ENCODE data around the gene PDE9A. TPM values are rescaled to one million over a fixed set of nuclear protein-coding genes. Genes with fewer than 3 reads are reported as not detected.
A peak's percentile ranks its signal among the peaks of the same experiment; 100 is the strongest.

PDE9A gene
- total RNA-seq, 1 experiment from 2014 or later = 44.8 TPM

DNA sequence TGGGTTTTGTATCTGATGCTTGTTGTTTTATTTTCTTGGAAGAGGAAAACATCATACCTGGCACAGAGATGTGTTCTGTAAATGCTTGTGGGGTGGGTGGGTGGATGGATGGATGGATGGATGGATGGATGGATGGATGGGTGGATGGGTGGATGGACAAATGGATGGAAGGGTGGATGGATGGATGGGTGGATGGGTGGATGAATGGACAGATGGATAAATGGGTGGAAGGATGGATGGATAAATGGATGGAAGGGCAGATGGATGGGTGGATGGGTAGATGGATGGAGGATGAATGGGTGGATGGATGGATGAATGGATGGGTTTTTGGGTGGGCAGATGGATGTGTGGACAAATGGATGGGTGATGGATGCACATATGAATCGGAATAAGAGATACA lies 111.5 kb downstream of the PDE9A start:
- ATAC-seq (no peak), DNase-seq (ENCODE audit: low spot score) (no peak)
- H3K4me1 Mint-ChIP-seq = no peaks in the 10 kb centered on the region
- ChIA-PET POLR2A (no interaction called here), CTCF (no interaction called here)
- no peaks in the 10 kb centered on the region for H3K27me3 Mint-ChIP-seq (ENCODE audit: low read depth)
- no peak overlapping the region for H3K4me3 Mint-ChIP-seq
- H3K9me3 Mint-ChIP-seq = no peaks in the 10 kb centered on the region
- TF ChIP-seq, protein P1, sequence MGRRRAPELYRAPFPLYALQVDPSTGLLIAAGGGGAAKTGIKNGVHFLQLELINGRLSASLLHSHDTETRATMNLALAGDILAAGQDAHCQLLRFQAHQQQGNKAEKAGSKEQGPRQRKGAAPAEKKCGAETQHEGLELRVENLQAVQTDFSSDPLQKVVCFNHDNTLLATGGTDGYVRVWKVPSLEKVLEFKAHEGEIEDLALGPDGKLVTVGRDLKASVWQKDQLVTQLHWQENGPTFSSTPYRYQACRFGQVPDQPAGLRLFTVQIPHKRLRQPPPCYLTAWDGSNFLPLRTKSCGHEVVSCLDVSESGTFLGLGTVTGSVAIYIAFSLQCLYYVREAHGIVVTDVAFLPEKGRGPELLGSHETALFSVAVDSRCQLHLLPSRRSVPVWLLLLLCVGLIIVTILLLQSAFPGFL (CRISPR knock-in tag; IDR thresholded peaks at IDR 0.05; ENCODE audit: borderline replicate concordance) = no peak
- TF ChIP-seq JAZF1 (CRISPR knock-in tag; IDR thresholded peaks at IDR 0.05) (no peak), GRHL2 (CRISPR knock-in tag; IDR thresholded peaks at IDR 0.05; ENCODE audit: insufficient replicate concordance, severe bottlenecking) (no peak), JUN (CRISPR knock-in tag; IDR thresholded peaks at IDR 0.05) (no peak), GTF2I (CRISPR knock-in tag; conservative IDR thresholded peaks at IDR 0.05) (no peak), ZBTB21 (CRISPR knock-in tag; IDR thresholded peaks at IDR 0.05; ENCODE audit: borderline replicate concordance) (no peak), TEAD1 (CRISPR knock-in tag; IDR thresholded peaks at IDR 0.05) (no peak), FOXP1 (CRISPR knock-in tag; IDR thresholded peaks at IDR 0.05; ENCODE audit: borderline replicate concordance) (no peak), KAT7 (CRISPR knock-in tag; IDR thresholded peaks at IDR 0.05; ENCODE audit: borderline replicate concordance) (no peak), ZNF317 (CRISPR knock-in tag; IDR thresholded peaks at IDR 0.05; ENCODE audit: borderline replicate concordance, low read depth) (no peak)
- TF ChIP-seq, protein P2, sequence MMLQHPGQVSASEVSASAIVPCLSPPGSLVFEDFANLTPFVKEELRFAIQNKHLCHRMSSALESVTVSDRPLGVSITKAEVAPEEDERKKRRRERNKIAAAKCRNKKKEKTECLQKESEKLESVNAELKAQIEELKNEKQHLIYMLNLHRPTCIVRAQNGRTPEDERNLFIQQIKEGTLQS (CRISPR knock-in tag; conservative IDR thresholded peaks at IDR 0.05) = no peak
- TF ChIP-seq, protein P3, sequence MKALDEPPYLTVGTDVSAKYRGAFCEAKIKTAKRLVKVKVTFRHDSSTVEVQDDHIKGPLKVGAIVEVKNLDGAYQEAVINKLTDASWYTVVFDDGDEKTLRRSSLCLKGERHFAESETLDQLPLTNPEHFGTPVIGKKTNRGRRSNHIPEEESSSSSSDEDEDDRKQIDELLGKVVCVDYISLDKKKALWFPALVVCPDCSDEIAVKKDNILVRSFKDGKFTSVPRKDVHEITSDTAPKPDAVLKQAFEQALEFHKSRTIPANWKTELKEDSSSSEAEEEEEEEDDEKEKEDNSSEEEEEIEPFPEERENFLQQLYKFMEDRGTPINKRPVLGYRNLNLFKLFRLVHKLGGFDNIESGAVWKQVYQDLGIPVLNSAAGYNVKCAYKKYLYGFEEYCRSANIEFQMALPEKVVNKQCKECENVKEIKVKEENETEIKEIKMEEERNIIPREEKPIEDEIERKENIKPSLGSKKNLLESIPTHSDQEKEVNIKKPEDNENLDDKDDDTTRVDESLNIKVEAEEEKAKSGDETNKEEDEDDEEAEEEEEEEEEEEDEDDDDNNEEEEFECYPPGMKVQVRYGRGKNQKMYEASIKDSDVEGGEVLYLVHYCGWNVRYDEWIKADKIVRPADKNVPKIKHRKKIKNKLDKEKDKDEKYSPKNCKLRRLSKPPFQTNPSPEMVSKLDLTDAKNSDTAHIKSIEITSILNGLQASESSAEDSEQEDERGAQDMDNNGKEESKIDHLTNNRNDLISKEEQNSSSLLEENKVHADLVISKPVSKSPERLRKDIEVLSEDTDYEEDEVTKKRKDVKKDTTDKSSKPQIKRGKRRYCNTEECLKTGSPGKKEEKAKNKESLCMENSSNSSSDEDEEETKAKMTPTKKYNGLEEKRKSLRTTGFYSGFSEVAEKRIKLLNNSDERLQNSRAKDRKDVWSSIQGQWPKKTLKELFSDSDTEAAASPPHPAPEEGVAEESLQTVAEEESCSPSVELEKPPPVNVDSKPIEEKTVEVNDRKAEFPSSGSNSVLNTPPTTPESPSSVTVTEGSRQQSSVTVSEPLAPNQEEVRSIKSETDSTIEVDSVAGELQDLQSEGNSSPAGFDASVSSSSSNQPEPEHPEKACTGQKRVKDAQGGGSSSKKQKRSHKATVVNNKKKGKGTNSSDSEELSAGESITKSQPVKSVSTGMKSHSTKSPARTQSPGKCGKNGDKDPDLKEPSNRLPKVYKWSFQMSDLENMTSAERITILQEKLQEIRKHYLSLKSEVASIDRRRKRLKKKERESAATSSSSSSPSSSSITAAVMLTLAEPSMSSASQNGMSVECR (CRISPR knock-in tag; IDR thresholded peaks at IDR 0.05; ENCODE audit: borderline replicate concordance) = no peak
- TF ChIP-seq, protein P4, sequence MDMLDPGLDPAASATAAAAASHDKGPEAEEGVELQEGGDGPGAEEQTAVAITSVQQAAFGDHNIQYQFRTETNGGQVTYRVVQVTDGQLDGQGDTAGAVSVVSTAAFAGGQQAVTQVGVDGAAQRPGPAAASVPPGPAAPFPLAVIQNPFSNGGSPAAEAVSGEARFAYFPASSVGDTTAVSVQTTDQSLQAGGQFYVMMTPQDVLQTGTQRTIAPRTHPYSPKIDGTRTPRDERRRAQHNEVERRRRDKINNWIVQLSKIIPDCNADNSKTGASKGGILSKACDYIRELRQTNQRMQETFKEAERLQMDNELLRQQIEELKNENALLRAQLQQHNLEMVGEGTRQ (CRISPR knock-in tag; IDR thresholded peaks at IDR 0.05) = no peak
- peaks cover 61% of the 10 kb centered on the region for H3K36me3 Mint-ChIP-seq
- H3K27ac Mint-ChIP-seq = no peak overlapping the region

DNA sequence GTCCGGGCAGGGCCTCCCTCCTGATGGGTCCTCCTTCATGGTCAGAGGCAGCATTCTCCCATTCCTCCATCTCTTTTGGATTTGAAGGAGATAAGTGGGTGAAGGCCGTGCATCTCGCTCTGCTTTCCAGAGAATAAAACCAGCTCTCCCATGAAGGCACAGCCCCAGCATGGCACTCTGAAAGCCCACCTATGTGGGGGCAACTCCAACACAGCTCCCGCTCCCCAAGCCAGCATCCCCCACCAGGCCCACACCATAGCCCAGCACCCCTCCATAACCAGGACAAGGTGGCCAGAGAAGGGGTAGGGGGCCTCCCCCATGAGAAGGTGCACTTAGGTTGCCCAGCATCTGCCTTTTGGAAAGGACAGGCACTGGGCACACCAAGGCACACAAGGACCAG lies 112.2 kb downstream of the PDE9A start:
- H3K27ac Mint-ChIP-seq = no peak overlapping the region
- H3K27me3 Mint-ChIP-seq (ENCODE audit: low read depth) = no peaks in the 10 kb centered on the region
- H3K4me3 Mint-ChIP-seq = no peak overlapping the region
- ATAC-seq (no peak), DNase-seq (ENCODE audit: low spot score) (no peak)
- CTCF ChIA-PET = no interaction called here
- H3K4me1 Mint-ChIP-seq = no peaks in the 10 kb centered on the region
- no peak for TF ChIP-seq ZNF219 (CRISPR knock-in tag; IDR thresholded peaks at IDR 0.05; ENCODE audit: borderline replicate concordance)
- peaks cover 68% of the 10 kb centered on the region for H3K36me3 Mint-ChIP-seq
- no peaks in the 10 kb centered on the region for H3K9me3 Mint-ChIP-seq
- POLR2A ChIA-PET = no interaction called here

DNA sequence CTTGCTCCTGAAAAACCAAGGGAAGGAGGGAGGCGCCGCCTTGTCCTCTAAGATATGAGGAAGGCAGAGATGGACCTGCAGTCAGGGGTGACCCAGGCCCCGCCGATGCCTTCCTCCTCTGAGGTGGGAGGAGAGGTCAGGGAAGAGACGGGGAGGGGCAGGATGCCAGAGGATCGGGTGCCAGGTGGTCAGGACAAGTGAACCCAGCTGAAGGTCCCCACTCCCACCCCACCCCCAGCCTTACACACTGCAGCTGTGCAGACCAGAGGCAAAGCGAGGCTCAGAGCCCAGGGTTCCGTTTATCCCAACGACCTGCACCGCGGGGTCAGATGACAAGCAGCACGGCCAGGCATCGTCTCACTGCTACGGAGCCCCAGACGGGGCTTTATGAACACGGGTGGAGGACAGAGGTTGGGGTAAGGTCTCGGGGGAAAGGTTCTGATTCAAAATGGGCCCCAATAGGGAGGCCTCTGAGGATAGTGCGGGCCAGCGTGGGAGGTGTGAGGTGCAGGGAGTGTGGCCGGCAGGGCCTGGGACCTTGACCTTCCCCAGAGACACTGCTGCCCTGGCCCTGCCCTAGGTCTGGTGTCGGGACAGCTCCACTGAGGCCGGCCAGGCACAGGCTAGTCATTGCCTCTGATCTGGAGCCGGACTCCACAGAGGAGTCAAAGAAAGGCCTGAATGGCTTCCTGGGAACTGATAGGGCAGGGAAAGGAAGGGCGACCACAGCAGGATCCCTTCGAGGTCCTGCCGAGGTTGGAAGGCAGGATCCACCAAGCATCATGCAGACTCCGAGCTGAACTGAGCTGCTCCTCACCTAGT lies 113.5 kb downstream of the PDE9A start:
- ATAC-seq = no peak
- no peak for DNase-seq (ENCODE audit: low spot score)
- peaks cover 74% of the 10 kb centered on the region for H3K36me3 Mint-ChIP-seq
- H3K27me3 Mint-ChIP-seq (ENCODE audit: low read depth) = no peaks in the 10 kb centered on the region
- CTCF ChIA-PET = no interaction called here
- H3K27ac Mint-ChIP-seq = peak overlapping the region; percentile 47; the same call in 1 of the 2 replicates
- H3K4me3 Mint-ChIP-seq = no peak overlapping the region
- no peaks in the 10 kb centered on the region for H3K4me1 Mint-ChIP-seq
- H3K9me3 Mint-ChIP-seq = no peaks in the 10 kb centered on the region
- POLR2A ChIA-PET = no interaction called here
- TF ChIP-seq FOXP1 (CRISPR knock-in tag; IDR thresholded peaks at IDR 0.05; ENCODE audit: borderline replicate concordance) = no peak
- TF ChIP-seq, protein P5, sequence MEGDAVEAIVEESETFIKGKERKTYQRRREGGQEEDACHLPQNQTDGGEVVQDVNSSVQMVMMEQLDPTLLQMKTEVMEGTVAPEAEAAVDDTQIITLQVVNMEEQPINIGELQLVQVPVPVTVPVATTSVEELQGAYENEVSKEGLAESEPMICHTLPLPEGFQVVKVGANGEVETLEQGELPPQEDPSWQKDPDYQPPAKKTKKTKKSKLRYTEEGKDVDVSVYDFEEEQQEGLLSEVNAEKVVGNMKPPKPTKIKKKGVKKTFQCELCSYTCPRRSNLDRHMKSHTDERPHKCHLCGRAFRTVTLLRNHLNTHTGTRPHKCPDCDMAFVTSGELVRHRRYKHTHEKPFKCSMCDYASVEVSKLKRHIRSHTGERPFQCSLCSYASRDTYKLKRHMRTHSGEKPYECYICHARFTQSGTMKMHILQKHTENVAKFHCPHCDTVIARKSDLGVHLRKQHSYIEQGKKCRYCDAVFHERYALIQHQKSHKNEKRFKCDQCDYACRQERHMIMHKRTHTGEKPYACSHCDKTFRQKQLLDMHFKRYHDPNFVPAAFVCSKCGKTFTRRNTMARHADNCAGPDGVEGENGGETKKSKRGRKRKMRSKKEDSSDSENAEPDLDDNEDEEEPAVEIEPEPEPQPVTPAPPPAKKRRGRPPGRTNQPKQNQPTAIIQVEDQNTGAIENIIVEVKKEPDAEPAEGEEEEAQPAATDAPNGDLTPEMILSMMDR (IDR thresholded peaks at IDR 0.05) = no peak
- TF ChIP-seq KAT7 (CRISPR knock-in tag; IDR thresholded peaks at IDR 0.05; ENCODE audit: borderline replicate concordance) = no peak
- TF ChIP-seq, protein P6, sequence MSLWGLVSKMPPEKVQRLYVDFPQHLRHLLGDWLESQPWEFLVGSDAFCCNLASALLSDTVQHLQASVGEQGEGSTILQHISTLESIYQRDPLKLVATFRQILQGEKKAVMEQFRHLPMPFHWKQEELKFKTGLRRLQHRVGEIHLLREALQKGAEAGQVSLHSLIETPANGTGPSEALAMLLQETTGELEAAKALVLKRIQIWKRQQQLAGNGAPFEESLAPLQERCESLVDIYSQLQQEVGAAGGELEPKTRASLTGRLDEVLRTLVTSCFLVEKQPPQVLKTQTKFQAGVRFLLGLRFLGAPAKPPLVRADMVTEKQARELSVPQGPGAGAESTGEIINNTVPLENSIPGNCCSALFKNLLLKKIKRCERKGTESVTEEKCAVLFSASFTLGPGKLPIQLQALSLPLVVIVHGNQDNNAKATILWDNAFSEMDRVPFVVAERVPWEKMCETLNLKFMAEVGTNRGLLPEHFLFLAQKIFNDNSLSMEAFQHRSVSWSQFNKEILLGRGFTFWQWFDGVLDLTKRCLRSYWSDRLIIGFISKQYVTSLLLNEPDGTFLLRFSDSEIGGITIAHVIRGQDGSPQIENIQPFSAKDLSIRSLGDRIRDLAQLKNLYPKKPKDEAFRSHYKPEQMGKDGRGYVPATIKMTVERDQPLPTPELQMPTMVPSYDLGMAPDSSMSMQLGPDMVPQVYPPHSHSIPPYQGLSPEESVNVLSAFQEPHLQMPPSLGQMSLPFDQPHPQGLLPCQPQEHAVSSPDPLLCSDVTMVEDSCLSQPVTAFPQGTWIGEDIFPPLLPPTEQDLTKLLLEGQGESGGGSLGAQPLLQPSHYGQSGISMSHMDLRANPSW (CRISPR knock-in tag; conservative IDR thresholded peaks at IDR 0.05; ENCODE audit: low read depth) = no peak
- TF ChIP-seq, protein P7, sequence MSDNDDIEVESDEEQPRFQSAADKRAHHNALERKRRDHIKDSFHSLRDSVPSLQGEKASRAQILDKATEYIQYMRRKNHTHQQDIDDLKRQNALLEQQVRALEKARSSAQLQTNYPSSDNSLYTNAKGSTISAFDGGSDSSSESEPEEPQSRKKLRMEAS (CRISPR knock-in tag; IDR thresholded peaks at IDR 0.05) = no peak

All from WTC11 (cell line).